ENCODE results near the gene DPYD.

- TF ChIP-seq, protein P1, sequence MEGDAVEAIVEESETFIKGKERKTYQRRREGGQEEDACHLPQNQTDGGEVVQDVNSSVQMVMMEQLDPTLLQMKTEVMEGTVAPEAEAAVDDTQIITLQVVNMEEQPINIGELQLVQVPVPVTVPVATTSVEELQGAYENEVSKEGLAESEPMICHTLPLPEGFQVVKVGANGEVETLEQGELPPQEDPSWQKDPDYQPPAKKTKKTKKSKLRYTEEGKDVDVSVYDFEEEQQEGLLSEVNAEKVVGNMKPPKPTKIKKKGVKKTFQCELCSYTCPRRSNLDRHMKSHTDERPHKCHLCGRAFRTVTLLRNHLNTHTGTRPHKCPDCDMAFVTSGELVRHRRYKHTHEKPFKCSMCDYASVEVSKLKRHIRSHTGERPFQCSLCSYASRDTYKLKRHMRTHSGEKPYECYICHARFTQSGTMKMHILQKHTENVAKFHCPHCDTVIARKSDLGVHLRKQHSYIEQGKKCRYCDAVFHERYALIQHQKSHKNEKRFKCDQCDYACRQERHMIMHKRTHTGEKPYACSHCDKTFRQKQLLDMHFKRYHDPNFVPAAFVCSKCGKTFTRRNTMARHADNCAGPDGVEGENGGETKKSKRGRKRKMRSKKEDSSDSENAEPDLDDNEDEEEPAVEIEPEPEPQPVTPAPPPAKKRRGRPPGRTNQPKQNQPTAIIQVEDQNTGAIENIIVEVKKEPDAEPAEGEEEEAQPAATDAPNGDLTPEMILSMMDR (conservative IDR thresholded peaks at IDR 0.05): no peak
- TF ChIP-seq ZFX (IDR thresholded peaks at IDR 0.05): no peak
Observed at GRCh38 chr1:97572561-97572960, 348.3 kb downstream of the DPYD start.

All from C4-2B (cell line).